Osteocyte (in vitro differentiated cells): ENCODE data around the gene KLK7. TPM values are rescaled to one million over a fixed set of nuclear protein-coding genes. Genes with fewer than 3 reads are reported as not detected.

Source experiments
- DNase-seq: peaks from one replicate; pipeline ENCODE4 v3.0.0; 2021; ENCODE audit warnings: mixed read lengths; ENCODE audit not compliant: unreplicated experiment; ENCODE audit errors: extremely low spot score
- H3K27ac Mint-ChIP-seq: one replicate; pipeline ENCODE4 v1.8.0; 2021; ENCODE audit warnings: mild to moderate bottlenecking, mixed read lengths; ENCODE audit not compliant: unreplicated experiment
- H3K27me3 Mint-ChIP-seq: one replicate; pipeline ENCODE4 v1.8.0; 2021; ENCODE audit warnings: mixed read lengths; ENCODE audit not compliant: unreplicated experiment
- H3K36me3 Mint-ChIP-seq: one replicate; pipeline ENCODE4 v1.8.0; 2021; ENCODE audit warnings: mixed read lengths; ENCODE audit not compliant: unreplicated experiment
- H3K4me1 Mint-ChIP-seq: one replicate; pipeline ENCODE4 v1.8.0; 2021; ENCODE audit warnings: mixed read lengths; ENCODE audit not compliant: unreplicated experiment
- H3K4me3 Mint-ChIP-seq: one replicate; pipeline ENCODE4 v1.8.0; 2021; ENCODE audit warnings: mild to moderate bottlenecking, moderate library complexity, mixed read lengths; ENCODE audit not compliant: unreplicated experiment
- H3K9me3 Mint-ChIP-seq: one replicate; pipeline ENCODE4 v1.8.0; 2021; ENCODE audit warnings: mixed read lengths; ENCODE audit not compliant: unreplicated experiment
- CTCF ChIP-seq: fragments of 200-600 bp; sonication (generic); IDR thresholded peaks from 2 replicates; pipeline ENCODE4 v1.5.0; 2021; ENCODE audit warnings: antibody characterized with exemption, mild to moderate bottlenecking, moderate library complexity
- total RNA-seq: library from RNA; stranded (reverse); gene quantifications from 2 replicates; pipeline ENCODE4 v1.2.1, GENCODE V29; 2021

The KLK7 gene
- total RNA-seq, 1 donor from 2014 or later, result not detected

- TF ChIP-seq CTCF, result no peak
- no peak for DNase-seq
- H3K27ac Mint-ChIP-seq, result no peak overlapping the region
- no peak overlapping the region for H3K4me3 Mint-ChIP-seq
- no peaks in the 10 kb centered on the region for H3K9me3 Mint-ChIP-seq
- peaks cover 6% of the 10 kb centered on the region for H3K4me1 Mint-ChIP-seq
- peaks cover 2% of the 10 kb centered on the region for H3K36me3 Mint-ChIP-seq
- peaks cover 21% of the 10 kb centered on the region for H3K27me3 Mint-ChIP-seq
These were observed 30.5 kb upstream of the KLK7 start for GRCh38 chr19:51014242-51014641.

- Mint-ChIP-seq H3K27me3 (peaks cover 13% of the 10 kb centered on the region), H3K4me1 (peaks cover 4% of the 10 kb centered on the region), H3K36me3 (no peaks in the 10 kb centered on the region), H3K4me3 (no peak overlapping the region), H3K9me3 (no peaks in the 10 kb centered on the region), H3K27ac (no peak overlapping the region)
- no peak for DNase-seq
- TF ChIP-seq CTCF, result no peak
These were observed 29.0 kb upstream of the KLK7 start for GRCh38 chr19:51012661-51013190.

GRCh38 chr19:51010066-51010795, 26.5 kb upstream of the KLK7 start:
- H3K4me1 Mint-ChIP-seq, result no peaks in the 10 kb centered on the region
- H3K27ac Mint-ChIP-seq, result no peak overlapping the region
- H3K9me3 Mint-ChIP-seq, result no peaks in the 10 kb centered on the region
- TF ChIP-seq CTCF, result no peak
- no peak for DNase-seq
- H3K36me3 Mint-ChIP-seq, result no peaks in the 10 kb centered on the region
- no peaks in the 10 kb centered on the region for H3K27me3 Mint-ChIP-seq
- no peak overlapping the region for H3K4me3 Mint-ChIP-seq

- DNase-seq, result no peak
- Mint-ChIP-seq H3K36me3 (no peaks in the 10 kb centered on the region), H3K27me3 (no peaks in the 10 kb centered on the region)
These were observed 25.6 kb upstream of the KLK7 start for GRCh38 chr19:51009061-51009891.

More at GRCh38 chr19:51009061-51009891, 25.6 kb upstream of the KLK7 start:
- no peak overlapping the region for H3K27ac Mint-ChIP-seq
- no peaks in the 10 kb centered on the region for H3K9me3 Mint-ChIP-seq
- TF ChIP-seq CTCF, result no peak
- no peaks in the 10 kb centered on the region for H3K4me1 Mint-ChIP-seq
- no peak overlapping the region for H3K4me3 Mint-ChIP-seq
